WTC11 (cell line): ENCODE data around the gene OGDHL.

Source experiments
- CTCF ChIP-seq: fragments of 200-600 bp; IDR thresholded peaks from 2 replicates; pipeline ENCODE4 v1.8.0; 2022; ENCODE audit warnings: antibody characterized with exemption
- ELF4 ChIP-seq: sonication (generic); formaldehyde crosslinking; IDR thresholded peaks from 2 replicates; pipeline ENCODE4 v1.8.1; 2022; ENCODE audit warnings: low read depth, mild to moderate bottlenecking, moderate library complexity, missing genetic modification reagents
- FOXP1 ChIP-seq: sonication (generic); formaldehyde crosslinking; IDR thresholded peaks from 2 replicates; pipeline ENCODE4 v1.8.0; 2022; ENCODE audit warnings: missing genetic modification reagents, mild to moderate bottlenecking, moderate library complexity, borderline replicate concordance
- NFE2L1 ChIP-seq: sonication (generic); formaldehyde crosslinking; IDR thresholded peaks from 2 replicates; pipeline ENCODE4 v1.8.1; 2023; ENCODE audit warnings: missing genetic modification reagents
- USF2 ChIP-seq: sonication (generic); formaldehyde crosslinking; IDR thresholded peaks from 2 replicates; pipeline ENCODE4 v1.8.1; 2023; ENCODE audit warnings: mild to moderate bottlenecking, missing genetic modification reagents, moderate library complexity
- ZNF121 ChIP-seq: sonication (generic); formaldehyde crosslinking; IDR thresholded peaks from 2 replicates; pipeline ENCODE4 v1.8.0; 2023; ENCODE audit warnings: missing genetic modification reagents
- TF ChIP-seq, protein P1 (sequence below): sonication (generic); formaldehyde crosslinking; IDR thresholded peaks from 2 replicates; pipeline ENCODE4 v1.8.0; 2022; ENCODE audit warnings: mild to moderate bottlenecking, missing genetic modification reagents

DNA sequence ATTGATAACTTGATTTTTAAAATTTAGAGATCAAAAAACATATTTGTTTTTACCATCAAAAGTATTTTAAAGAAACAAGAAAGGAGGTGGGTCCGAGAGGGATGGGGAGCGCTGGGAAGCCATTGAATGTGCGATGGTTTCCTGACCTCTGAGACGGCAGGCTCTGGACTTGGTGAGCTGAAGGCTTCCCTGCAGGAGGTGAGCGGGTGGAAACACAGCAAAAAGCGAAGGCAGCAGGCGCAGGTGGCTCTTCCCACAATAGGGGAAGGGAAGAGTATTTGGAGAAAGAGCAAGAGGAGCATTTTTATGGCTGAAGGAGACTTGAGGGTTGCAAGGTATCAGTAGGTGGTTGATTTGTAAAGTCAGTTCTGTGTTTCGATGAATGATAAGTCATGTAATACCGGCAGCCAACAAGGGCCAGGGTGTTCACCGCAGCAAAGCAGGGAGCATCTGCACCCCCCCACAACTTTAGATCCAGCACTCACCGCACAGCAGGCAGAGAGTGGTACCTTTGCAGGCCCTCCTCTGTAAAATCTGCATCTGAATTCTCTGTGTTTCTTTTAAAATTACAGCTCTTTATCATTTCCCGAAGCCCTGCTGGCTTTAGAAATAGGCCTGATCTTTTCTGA, 72.1 kb downstream of the OGDHL start:
- TF ChIP-seq ZNF121 (CRISPR knock-in tag) (no peak), CTCF (no peak), USF2 (no peak), NFE2L1 (CRISPR knock-in tag) (no peak), FOXP1 (CRISPR knock-in tag) (no peak), ELF4 (CRISPR knock-in tag) (no peak)
- TF ChIP-seq, protein P1, sequence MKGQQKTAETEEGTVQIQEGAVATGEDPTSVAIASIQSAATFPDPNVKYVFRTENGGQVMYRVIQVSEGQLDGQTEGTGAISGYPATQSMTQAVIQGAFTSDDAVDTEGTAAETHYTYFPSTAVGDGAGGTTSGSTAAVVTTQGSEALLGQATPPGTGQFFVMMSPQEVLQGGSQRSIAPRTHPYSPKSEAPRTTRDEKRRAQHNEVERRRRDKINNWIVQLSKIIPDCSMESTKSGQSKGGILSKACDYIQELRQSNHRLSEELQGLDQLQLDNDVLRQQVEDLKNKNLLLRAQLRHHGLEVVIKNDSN (CRISPR knock-in tag): no peak; the same call in 1 of the 2 replicates
